ENCODE results near the gene HELLS. TPM values are rescaled to one million over a fixed set of nuclear protein-coding genes. Genes with fewer than 3 reads are reported as not detected.

Gene HELLS
- total and polyA plus RNA-seq, 12 donors, result 0.32 to 4.5 (median 0.78) TPM

GRCh38 chr10:94645285-94645684, 99.7 kb downstream of the HELLS start:
- H3K27me3 ChIP-seq, result no peaks in the 10 kb centered on the region
- H3K27ac ChIP-seq, result no peak overlapping the region
- DNase-seq (no peak), ATAC-seq (no peak)
- 39 to 48% methylated on average over 2 of the region's 2 CpGs for WGBS, 2 donors
- H3K4me1 ChIP-seq, result no peaks in the 10 kb centered on the region
- TF ChIP-seq CTCF (IDR thresholded peaks at IDR 0.05), result no peak
- H3K9me3 ChIP-seq, result no peaks in the 10 kb centered on the region
- no peaks in the 10 kb centered on the region for H3K36me3 ChIP-seq
- intact Hi-C loops (cut with DNase I), result no loop called here
- H3K4me3 ChIP-seq, result no peak overlapping the region

Other genes starting within 250 kb of the HELLS start
- 1 to 10 TPM; 7.1 to 9.3 (median 8.0) TPM for gene NOC3L, start 182.8 kb upstream of the HELLS start, total RNA-seq
- gene NOC3L, start 182.8 kb upstream of the HELLS start, polyA plus RNA-seq, result 1 to 10 TPM; 3.7 to 4.2 TPM
- gene TBC1D12, start 143.2 kb upstream of the HELLS start, total RNA-seq, result 1 to 10 TPM; 4.1 to 7.2 (median 5.0) TPM
- 10 to 100 TPM in 1 of 2 donors, 1 to 10 TPM in 1; 3.7 to 22.9 TPM for gene TBC1D12, start 143.2 kb upstream of the HELLS start, polyA plus RNA-seq
- gene CYP2C18, start 137.9 kb downstream of the HELLS start, total RNA-seq, result not detected
- not detected for gene CYP2C18, start 137.9 kb downstream of the HELLS start, polyA plus RNA-seq
- gene CYP2C19, start 216.9 kb downstream of the HELLS start, total RNA-seq, result not detected
- not detected for gene CYP2C19, start 216.9 kb downstream of the HELLS start, polyA plus RNA-seq